H7 (cell line): ENCODE results near the gene TECR. TPM values are rescaled to one million over a fixed set of nuclear protein-coding genes. Genes with fewer than 3 reads are reported as not detected.

ENCODE experiments used
- DNase-seq: peaks from one replicate; pipeline ENCODE4 v3.0.0; 2012
- H3K27me3 ChIP-seq: 2 replicates; pipeline ENCODE4 v1.6.0; 2011; ENCODE audit warnings: mild to moderate bottlenecking, low read length; ENCODE audit not compliant: control insufficient read depth, insufficient read depth
- H3K36me3 ChIP-seq: replicated peaks from 2 replicates; pipeline ENCODE4 v1.5.1; 2011; ENCODE audit warnings: low read length; ENCODE audit not compliant: control insufficient read depth, insufficient read depth
- H3K4me3 ChIP-seq: 2 replicates; pipeline ENCODE4 v1.5.1; 2011; ENCODE audit warnings: low read depth, mild to moderate bottlenecking, control low read depth, low read length, moderate library complexity; ENCODE audit not compliant: insufficient read depth
- total RNA-seq: library from RNA; depleted of rRNA; stranded (reverse); fragments of >200 nt; shearing (Covaris generic); gene quantifications from 2 replicates; pipeline ENCODE4 v1.2.3, GENCODE V29; 2014

TECR gene
- total RNA-seq, 1 experiment from 2014 or later = 99.4 TPM

DNA sequence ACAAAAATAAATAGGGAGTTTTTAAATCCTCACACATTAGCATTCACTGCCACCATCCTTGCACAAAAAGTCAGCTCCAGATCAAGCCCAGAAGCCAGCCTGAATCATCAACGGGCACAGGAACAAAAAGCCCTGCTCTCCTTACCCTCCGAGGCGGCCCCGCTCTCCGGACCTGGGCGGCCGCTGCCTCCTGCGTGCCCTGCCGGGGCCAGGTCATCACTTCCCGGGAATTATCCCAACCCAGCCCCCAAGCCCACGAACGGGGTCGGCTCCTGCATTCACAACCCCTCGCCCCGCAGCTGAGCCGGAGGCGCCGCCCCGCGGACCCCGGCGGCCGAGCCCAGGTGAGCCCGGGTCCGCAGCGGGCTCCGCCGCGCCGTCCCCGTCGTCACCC, 12.0 kb upstream of the TECR start:
- peaks cover 20% of the 10 kb centered on the region for H3K36me3 ChIP-seq
- no peak for DNase-seq

DNA sequence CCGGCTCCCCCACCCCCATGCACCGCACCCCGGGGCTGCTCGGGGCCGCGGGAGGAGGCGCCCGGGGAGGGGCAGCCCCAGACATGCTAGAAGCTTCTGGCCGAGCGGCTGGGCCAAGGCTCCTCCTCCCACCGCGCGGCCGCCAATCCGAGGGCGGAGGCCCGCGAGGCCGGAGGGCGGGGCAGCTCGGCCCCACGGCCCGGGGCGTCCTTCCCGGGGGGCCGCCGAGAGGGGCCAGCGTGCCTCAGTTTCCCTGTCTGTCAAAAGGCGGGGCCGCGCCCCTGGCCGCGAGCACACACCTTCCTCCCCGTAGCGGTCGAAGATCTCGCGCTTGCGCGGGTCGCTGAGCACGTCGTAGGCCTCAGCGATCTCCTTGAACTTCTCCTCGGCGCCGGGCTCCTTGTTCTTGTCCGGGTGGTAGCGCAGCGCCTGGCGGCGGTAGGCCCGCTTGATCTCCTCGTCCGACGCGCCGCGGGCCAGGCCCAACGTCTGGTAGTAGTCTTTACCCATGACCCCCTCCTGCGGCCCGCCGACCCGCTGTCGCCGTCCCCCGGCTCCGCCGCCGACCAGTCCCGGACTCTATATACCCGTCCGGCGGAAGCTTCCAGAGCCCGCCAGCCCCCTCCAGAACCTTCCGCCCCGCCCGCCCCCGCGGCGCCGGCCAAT, 11.4 kb upstream of the TECR start, which contains the start of gene DNAJB1:
TSS of gene DNAJB1 (minus strand) at position 558 of the 666 bp plus-strand sequence. CDS start at position 510, 48 bp downstream.
- Histone ChIP-seq H3K4me3 (peak within 1 kb of the TSS; percentile 98), H3K27me3 (no peaks in the 10 kb centered on the region), H3K36me3 (peaks cover 20% of the 10 kb centered on the region)
- DNase-seq = peak; percentile 94

More for the DNA sequence above, 12.0 kb upstream of the TECR start:
- peak overlapping the region; percentile 98 for H3K4me3 ChIP-seq
- H3K27me3 ChIP-seq = no peaks in the 10 kb centered on the region

DNA sequence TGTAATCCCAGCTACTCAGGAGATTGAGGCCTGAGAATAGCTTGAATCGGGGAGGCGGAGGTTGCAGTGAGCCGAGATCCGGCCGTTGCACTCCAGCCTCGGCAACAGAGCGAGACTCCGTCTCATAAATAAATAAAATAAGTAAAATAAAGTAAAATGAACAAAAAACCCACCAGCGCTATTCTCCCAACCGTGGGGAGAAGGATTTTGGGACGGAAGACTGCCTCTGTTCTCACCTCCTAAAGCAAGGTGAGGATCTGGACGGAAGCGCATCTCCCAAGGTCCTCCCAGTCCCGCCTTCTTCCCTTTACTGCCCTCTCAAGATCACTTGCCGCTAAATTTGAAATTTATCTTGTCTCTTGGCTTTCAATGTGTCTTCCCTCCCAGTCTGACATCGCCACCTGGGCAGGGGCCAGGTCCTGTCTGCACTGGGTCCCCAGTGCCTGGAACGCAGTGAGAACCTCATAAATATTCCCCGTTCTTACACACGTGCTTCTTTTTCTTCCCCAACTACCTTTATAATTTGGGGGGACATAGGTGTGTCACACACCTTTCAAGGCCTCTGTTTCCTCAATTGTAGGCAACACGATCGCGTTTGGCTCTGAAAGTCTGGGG, 10.0 kb upstream of the TECR start:
- Histone ChIP-seq H3K36me3 (peaks cover 20% of the 10 kb centered on the region), H3K4me3 (no peak overlapping the region), H3K27me3 (no peaks in the 10 kb centered on the region)
- DNase-seq = no peak

GRCh38 chr19:14519860-14520407, 9.5 kb upstream of the TECR start:
- H3K27me3 ChIP-seq = no peaks in the 10 kb centered on the region
- DNase-seq = no peak
- H3K4me3 ChIP-seq = no peak overlapping the region
- H3K36me3 ChIP-seq = peaks cover 15% of the 10 kb centered on the region

DNA sequence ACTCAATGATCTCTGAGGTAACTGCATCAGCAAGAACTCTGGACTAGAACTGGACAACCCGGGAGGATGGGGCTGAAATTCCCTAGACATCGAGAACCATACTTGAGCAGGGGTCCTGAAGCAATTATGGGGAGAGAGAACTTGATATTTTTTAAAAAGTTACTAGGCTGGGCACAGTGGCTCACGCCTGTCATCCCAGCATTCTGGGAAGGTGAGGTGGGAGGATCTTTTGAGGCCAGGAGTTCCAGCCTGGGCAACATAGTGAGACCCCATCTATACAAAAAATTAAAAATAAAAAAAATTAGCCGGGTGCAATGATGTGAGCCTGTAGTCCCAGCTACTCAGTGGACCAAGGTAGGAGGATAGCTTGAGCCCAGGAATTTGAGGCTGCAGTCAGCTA, 8.9 kb upstream of the TECR start:
- H3K27me3 ChIP-seq = no peaks in the 10 kb centered on the region
- H3K36me3 ChIP-seq = peaks cover 9% of the 10 kb centered on the region
- no peak overlapping the region for H3K4me3 ChIP-seq
- no peak for DNase-seq

DNA sequence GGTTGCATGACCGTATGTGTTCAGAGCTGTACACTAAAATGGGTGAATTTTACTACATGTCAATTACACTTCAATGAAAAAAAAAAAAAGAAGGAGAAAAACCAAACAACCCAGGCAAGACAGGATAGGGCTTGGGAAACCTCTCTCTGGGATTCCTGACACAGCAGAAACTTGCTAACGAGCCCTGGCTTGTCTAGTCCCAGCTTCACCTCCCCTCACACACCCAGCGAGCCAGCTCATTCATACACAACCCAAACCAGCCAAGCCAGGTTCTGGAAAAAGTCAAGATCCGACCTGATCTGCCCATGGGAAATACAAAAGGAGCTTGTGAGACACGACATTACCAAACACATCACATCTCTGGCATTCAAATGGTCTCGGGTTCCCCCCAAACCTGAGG, 3.7 kb upstream of the TECR start:
- no peak for DNase-seq
- Histone ChIP-seq H3K27me3 (no peaks in the 10 kb centered on the region), H3K4me3 (no peak overlapping the region), H3K36me3 (no peaks in the 10 kb centered on the region)

DNA sequence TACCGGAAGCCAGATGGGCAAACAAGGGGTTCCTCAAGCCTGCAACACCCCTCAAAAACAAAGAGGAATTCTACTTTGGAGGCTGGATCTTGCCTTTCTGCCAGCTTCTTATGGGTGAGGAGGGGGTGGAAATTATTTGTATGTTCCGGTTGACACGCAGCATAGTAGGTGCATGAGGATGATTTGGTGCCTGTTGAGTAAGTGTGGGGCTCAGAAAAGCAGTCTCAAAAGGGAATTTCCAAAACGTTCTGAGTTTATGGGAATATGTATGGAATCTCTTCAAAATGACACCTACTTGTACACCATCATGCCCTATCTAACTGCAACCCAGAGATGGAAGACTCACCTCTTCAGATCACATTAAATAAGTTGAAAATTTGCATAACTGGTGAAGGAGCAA, 3.0 kb upstream of the TECR start:
- no peak for DNase-seq
- no peaks in the 10 kb centered on the region for H3K27me3 ChIP-seq
- H3K4me3 ChIP-seq = no peak overlapping the region
- no peaks in the 10 kb centered on the region for H3K36me3 ChIP-seq

DNA sequence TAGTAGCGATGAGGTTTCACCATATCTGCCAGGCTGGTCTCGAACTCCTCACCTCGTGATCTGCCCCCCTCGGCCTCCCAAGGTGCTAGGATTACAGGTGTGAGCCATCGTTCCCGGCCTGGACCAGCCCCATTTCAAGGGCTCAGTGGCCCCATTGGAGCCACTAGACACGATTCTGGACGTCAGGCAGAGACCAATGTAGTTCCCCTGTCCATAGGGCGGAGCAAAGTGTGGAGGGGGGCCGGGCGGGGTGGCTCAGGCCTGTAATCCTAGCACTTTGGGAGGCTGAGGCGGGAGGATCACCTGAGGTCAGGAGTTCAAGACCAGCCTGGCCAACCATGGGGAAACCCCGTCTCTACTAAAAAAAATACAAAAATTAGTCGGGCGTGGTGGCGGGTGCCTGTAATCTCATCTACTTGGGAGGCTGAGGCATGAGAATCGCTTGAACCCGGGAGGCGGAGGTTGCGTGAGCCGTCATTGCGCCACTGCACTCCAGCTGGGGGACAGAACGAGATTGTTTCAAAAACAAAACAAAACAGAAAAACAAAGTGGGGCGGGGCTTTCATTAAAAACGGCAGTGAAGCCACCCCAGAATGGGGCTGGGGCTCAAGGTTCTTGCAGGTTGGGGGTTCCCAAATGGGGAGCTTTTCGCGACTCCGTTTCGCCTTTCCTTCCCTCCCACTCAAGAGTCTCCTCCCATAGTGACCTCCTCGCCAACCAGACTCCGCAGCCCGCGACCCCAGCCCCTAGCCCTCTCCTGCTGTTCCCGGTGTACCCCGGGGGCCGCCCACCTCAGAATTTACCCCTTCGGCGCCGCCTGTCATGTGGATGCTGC, 758 bp upstream of the TECR start:
- no peak for DNase-seq
- Histone ChIP-seq H3K27me3 (no peaks in the 10 kb centered on the region), H3K36me3 (no peaks in the 10 kb centered on the region), H3K4me3 (peak overlapping the region; percentile 52)

- Histone ChIP-seq H3K36me3 (peaks cover 2% of the 10 kb centered on the region; the same call in 1 of the 2 replicates), H3K4me3 (peak overlapping the region; percentile 90), H3K27me3 (no peaks in the 10 kb centered on the region)
- no peak for DNase-seq
These were observed 583 bp downstream of the TECR start for GRCh38 chr19:14530005-14530348.

DNA sequence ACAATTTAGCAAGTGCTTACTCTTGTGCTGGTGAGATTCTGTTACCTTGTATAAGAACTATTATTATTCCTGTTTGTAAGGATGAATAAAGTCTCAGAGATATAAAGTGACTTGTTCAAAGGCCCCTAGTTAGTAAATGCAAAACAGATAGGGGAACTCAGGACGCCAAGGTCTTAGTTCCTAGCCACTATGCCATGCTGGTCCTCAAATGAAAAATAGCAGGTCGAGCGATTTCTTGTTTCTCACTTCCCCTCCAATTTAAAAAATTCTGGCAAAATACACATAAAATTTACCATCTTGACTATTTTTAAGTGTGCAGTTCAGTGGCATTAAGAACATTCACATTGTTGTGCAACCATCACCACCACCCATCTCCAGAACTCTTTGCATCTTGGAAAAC, 1.1 kb downstream of the TECR start:
- DNase-seq = no peak
- H3K27me3 ChIP-seq = no peaks in the 10 kb centered on the region

DNA sequence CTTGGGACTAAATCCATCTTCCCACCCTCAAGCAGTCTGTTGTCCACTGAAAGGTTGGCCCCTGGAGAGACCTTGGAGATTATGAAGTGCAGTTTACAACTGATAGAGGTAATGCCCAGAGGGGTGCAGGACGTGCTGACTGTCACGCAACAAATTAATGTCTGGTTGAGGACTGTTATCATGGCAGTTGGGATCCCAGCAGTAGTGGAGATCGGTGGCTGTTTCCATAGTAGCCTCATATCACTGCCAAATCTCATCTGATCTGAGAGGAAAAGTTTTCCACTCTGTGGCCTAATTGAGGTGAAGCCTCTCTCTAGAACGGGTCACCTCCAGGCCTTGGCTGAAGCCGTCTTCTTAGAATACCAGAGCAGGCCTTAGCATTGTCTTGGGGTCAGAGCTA, 4.1 kb downstream of the TECR start:
- H3K36me3 ChIP-seq = peaks cover 2% of the 10 kb centered on the region; the same call in 1 of the 2 replicates
- no peaks in the 10 kb centered on the region for H3K27me3 ChIP-seq
- H3K4me3 ChIP-seq = no peak overlapping the region
- no peak for DNase-seq

More for the DNA sequence above, 1.1 kb downstream of the TECR start:
- Histone ChIP-seq H3K4me3 (no peak overlapping the region; the same call in 1 of the 2 replicates), H3K36me3 (peaks cover 2% of the 10 kb centered on the region; the same call in 1 of the 2 replicates)

GRCh38 chr19:14536926-14537692, 7.7 kb downstream of the TECR start:
- peak overlapping the region; percentile 16; the same call in 1 of the 2 replicates for H3K4me3 ChIP-seq
- peak; percentile 99 for DNase-seq
- no peaks in the 10 kb centered on the region for H3K27me3 ChIP-seq
- peaks cover 3% of the 10 kb centered on the region; the same call in 1 of the 2 replicates for H3K36me3 ChIP-seq

DNA sequence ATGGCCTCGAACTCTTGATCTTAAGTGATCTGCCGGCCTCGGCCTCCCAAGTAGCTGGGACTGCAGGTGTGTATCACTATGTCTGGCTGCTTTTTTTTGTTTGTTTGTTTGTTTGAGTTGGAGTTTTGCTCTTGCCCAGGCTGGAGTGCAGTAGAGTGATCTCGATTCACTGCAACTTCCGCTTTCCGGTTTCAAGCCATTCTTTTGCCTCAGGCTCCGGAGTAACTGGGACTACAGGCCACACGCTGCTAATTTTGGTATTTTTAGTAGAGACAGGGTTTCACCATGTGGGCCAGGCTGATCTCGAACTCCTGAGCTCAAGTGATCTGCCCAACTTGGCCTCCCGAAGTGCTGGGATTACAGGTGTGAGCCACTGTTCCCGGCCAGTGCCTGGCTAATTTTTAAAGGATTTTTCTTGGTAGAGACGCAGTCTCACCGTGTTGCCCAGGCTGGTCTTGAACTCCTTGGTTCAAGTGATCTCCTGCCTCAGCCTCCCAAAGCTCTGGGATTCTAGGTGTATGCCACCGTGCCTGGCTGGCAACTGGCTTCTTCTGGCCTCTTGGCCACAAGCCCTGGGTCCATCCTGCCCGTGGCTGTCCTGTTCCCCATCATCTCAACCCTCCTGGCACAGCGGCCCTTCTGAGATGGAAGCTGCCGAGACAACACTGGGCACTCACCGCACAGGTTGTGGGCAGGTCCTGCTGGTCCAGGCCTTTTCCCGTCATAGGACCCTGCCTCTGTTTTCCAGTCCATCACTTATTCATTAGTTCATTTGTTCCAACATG, 11.5 kb downstream of the TECR start:
- DNase-seq = no peak
- no peak overlapping the region for H3K4me3 ChIP-seq
- no peaks in the 10 kb centered on the region for H3K27me3 ChIP-seq
- peaks cover 2% of the 10 kb centered on the region for H3K36me3 ChIP-seq
